Endothelial cell of coronary artery (primary cell): ENCODE data around the gene HDAC4. TPM values are rescaled to one million over a fixed set of nuclear protein-coding genes. Genes with fewer than 3 reads are reported as not detected.

Source experiments
- total RNA-seq: library from RNA; depleted of rRNA; stranded (reverse); fragments of >200 nt; gene quantifications from 2 replicates; pipeline ENCODE4 v1.2.3, GENCODE V29; 2014

Gene HDAC4
- 9.4 and 10.6 TPM in 2 replicates for total RNA-seq

GRCh38 chr2:239400596-239401066, at the start of gene HDAC4:
Gene HDAC4 (minus strand): TSS chr2:239401020. CDS start chr2:239352699, 48,321 bp downstream.

